ENCODE results near the gene GNA14. TPM values are rescaled to one million over a fixed set of nuclear protein-coding genes. Genes with fewer than 3 reads are reported as not detected.

Gene GNA14
- polyA plus RNA-seq, 3 donors: 0.04 TPM; not detected in 2

DNA sequence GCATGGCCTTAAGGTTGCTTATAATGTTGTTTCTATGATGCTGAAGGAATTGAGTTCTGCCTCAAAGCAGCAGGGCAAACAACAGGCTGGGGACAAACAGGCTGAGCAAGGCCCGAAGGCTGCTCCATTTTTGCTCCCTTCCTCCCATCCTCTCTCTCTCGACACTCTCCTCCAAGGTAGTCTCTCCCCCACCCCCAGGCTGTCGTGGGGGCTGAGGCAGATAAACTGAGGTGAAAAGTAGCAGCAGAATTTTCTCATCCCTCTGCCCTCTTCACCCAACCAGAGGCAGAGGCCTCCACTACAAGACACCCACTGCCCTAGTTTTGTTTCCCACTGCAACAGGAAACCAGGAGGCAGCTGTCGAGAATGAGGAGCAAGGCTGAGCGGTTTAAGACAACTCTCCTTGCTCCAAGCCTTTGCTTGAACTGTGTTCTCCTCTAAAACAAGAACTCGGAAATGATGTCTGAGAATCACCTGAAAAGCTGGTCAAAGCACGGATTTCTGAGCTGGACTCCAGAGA is 13.5 kb upstream of the GNA14 start:
- no peaks in the 10 kb centered on the region for H3K36me3 Mint-ChIP-seq
- H3K27me3 ChIP-seq (ENCODE audit: control insufficient read depth in 2 of 2, insufficient read depth in 2 of 2, low read length in 2 of 2): no peaks in the 10 kb centered on the region
- no peak overlapping the region for H2AFZ ChIP-seq (ENCODE audit: insufficient read depth, low read depth, low read length, poor library complexity, severe bottlenecking)
- no peak overlapping the region for H3K9ac ChIP-seq (ENCODE audit: insufficient read depth, low read length, poor library complexity, severe bottlenecking)
- no peaks in the 10 kb centered on the region for H3K36me3 ChIP-seq (replicated peaks in 1 of 2; ENCODE audit: control insufficient read depth in 1 of 2, insufficient read depth in 2 of 2, low read length in 2 of 2)
- TF ChIP-seq, protein P1, sequence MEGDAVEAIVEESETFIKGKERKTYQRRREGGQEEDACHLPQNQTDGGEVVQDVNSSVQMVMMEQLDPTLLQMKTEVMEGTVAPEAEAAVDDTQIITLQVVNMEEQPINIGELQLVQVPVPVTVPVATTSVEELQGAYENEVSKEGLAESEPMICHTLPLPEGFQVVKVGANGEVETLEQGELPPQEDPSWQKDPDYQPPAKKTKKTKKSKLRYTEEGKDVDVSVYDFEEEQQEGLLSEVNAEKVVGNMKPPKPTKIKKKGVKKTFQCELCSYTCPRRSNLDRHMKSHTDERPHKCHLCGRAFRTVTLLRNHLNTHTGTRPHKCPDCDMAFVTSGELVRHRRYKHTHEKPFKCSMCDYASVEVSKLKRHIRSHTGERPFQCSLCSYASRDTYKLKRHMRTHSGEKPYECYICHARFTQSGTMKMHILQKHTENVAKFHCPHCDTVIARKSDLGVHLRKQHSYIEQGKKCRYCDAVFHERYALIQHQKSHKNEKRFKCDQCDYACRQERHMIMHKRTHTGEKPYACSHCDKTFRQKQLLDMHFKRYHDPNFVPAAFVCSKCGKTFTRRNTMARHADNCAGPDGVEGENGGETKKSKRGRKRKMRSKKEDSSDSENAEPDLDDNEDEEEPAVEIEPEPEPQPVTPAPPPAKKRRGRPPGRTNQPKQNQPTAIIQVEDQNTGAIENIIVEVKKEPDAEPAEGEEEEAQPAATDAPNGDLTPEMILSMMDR (IDR thresholded peaks at IDR 0.05): no peak
- no peak for DNase-seq
- H3K27ac ChIP-seq (ENCODE audit: low read depth in 1 of 2, low read length in 2 of 2): no peak overlapping the region
- peak overlapping the region in 1 of 7 donors; percentile 65 for H3K27ac Mint-ChIP-seq
- H3K9me3 Mint-ChIP-seq: no peaks in the 10 kb centered on the region
- no peak overlapping the region for H3K4me3 ChIP-seq (replicated peaks in 1 of 3; ENCODE audit: low read depth in 2 of 3, low read length in 3 of 3)
- WGBS (ENCODE audit: insufficient coverage): 84% methylated on average over 5 of the region's 7 CpGs
- intact Hi-C loops (cut with micrococcal nuclease): no loop called here
- no peaks in the 10 kb centered on the region for H3K9me3 ChIP-seq (replicated peaks in 1 of 2; ENCODE audit: control insufficient read depth in 1 of 2, insufficient read depth in 1 of 2, low read length in 2 of 2)
- no peaks in the 10 kb centered on the region for H3K4me1 Mint-ChIP-seq
- no peaks in the 10 kb centered on the region for H3K79me2 ChIP-seq (ENCODE audit: insufficient read depth, low read length)
- no peaks in the 10 kb centered on the region for H4K20me1 ChIP-seq (ENCODE audit: insufficient read depth, low read length)
- no peak overlapping the region for H3K4me2 ChIP-seq (replicated peaks; ENCODE audit: extremely low read depth, low read length, poor library complexity, severe bottlenecking)
- no peak overlapping the region for H3K4me3 Mint-ChIP-seq
- H3K4me1 ChIP-seq (ENCODE audit: control insufficient read depth in 1 of 2, insufficient read depth in 2 of 2, low read length in 2 of 2): no peaks in the 10 kb centered on the region
- H3K27me3 Mint-ChIP-seq (ENCODE audit: low read depth in 3 of 3): peaks cover 0 to 3% (median 2%) of the 10 kb centered on the region in 3 donors

DNA sequence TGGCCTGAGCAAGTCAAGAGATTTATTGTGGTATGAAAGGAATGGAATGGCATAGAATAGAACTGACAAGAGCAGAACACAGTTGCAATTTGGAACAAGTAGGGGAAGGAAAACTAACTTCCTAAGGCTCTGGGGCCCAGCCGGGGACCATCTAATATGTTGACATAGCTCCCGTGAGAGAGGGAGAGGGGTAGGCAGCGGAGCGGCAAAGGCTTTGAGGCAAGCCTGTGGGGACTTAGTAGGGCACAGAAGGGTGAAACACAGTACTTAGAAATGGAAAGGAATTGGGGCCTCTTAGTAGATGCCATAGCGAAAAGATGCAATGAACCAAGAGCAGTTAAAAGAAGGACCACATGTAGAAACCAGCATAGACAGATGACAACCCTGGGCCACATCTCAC is 11.8 kb upstream of the GNA14 start:
- 82% methylated on average over 4 of the region's 5 CpGs for WGBS (ENCODE audit: insufficient coverage)
- H3K36me3 ChIP-seq (replicated peaks in 1 of 2; ENCODE audit: control insufficient read depth in 1 of 2, insufficient read depth in 2 of 2, low read length in 2 of 2): no peaks in the 10 kb centered on the region
- no peaks in the 10 kb centered on the region for H3K9me3 Mint-ChIP-seq

More for the DNA sequence above, 11.8 kb upstream of the GNA14 start:
- Histone ChIP-seq H3K27me3 (ENCODE audit: control insufficient read depth in 2 of 2, insufficient read depth in 2 of 2, low read length in 2 of 2) (no peaks in the 10 kb centered on the region), H3K9me3 (replicated peaks in 1 of 2; ENCODE audit: control insufficient read depth in 1 of 2, insufficient read depth in 1 of 2, low read length in 2 of 2) (no peaks in the 10 kb centered on the region), H3K4me3 (replicated peaks in 1 of 3; ENCODE audit: low read depth in 2 of 3, low read length in 3 of 3) (no peak overlapping the region), H3K4me1 (ENCODE audit: control insufficient read depth in 1 of 2, insufficient read depth in 2 of 2, low read length in 2 of 2) (no peaks in the 10 kb centered on the region), H3K79me2 (ENCODE audit: insufficient read depth, low read length) (no peaks in the 10 kb centered on the region), H4K20me1 (ENCODE audit: insufficient read depth, low read length) (no peaks in the 10 kb centered on the region), H3K27ac (ENCODE audit: low read depth in 1 of 2, low read length in 2 of 2) (no peak overlapping the region), H3K4me2 (replicated peaks; ENCODE audit: extremely low read depth, low read length, poor library complexity, severe bottlenecking) (no peak overlapping the region), H3K9ac (ENCODE audit: insufficient read depth, low read length, poor library complexity, severe bottlenecking) (no peak overlapping the region), H2AFZ (ENCODE audit: insufficient read depth, low read depth, low read length, poor library complexity, severe bottlenecking) (no peak overlapping the region)
- H3K27me3 Mint-ChIP-seq (ENCODE audit: low read depth in 3 of 3): peaks cover 2 to 3% (median 3%) of the 10 kb centered on the region in 3 donors
- H3K27ac Mint-ChIP-seq: no peak overlapping the region
- intact Hi-C loops (cut with micrococcal nuclease): no loop called here
- no peak for DNase-seq
- no peak overlapping the region for H3K4me3 Mint-ChIP-seq
- H3K4me1 Mint-ChIP-seq: no peaks in the 10 kb centered on the region
- TF ChIP-seq, protein P1 (IDR thresholded peaks at IDR 0.05): no peak
- H3K36me3 Mint-ChIP-seq: no peaks in the 10 kb centered on the region
